IMR-90 (cell line): ENCODE measurements around the gene ATP2B1. TPM values are rescaled to one million over a fixed set of nuclear protein-coding genes. Genes with fewer than 3 reads are reported as not detected.

Experiments used
- ATAC-seq: fragments of 200-7000 bp; cut with Tn5 transposase; 2 replicates; pipeline ENCODE4 v1.9.1; 2020; ENCODE audit warnings: low read depth, mild to moderate bottlenecking, moderate library complexity
- BruUV-seq: library from RNA; stranded (reverse); fragments of 400-500 nt; replicated peaks from 2 replicates; lab custom pipeline; 2021; lab: Mats Ljungman, UMichigan
- CTCF ChIA-PET: fragments of 300-600 bp; formaldehyde crosslinking; extraction: SDS; loops from one replicate; lab custom pipeline; 2021; ENCODE audit warnings: antibody characterized with exemption; lab: Yijun Ruan, JAX
- POLR2A ChIA-PET: fragments of 300-600 bp; sonication (Branson Sonifier 250); formaldehyde crosslinking; loops from one replicate; lab custom pipeline; 2022; ENCODE audit warnings: antibody characterized with exemption; ENCODE audit not compliant: unreplicated experiment; lab: Charles Lee
- DNase-seq: peaks from one replicate; pipeline ENCODE4 v3.0.0; 2013
- H2AFZ ChIP-seq: replicated peaks from 2 replicates; pipeline ENCODE3; 2013; ENCODE audit warnings: low read length, mild to moderate bottlenecking; ENCODE audit not compliant: poor library complexity
- H2AK5ac ChIP-seq: 2 replicates; pipeline ENCODE4 v1.6.1; 2013; ENCODE audit warnings: low read depth, low read length, inconsistent platforms
- H2AK9ac ChIP-seq: replicated peaks from 2 replicates; pipeline ENCODE3; 2013; ENCODE audit warnings: mild to moderate bottlenecking, low read depth, low read length, moderate library complexity; ENCODE audit not compliant: poor library complexity
- H2BK120ac ChIP-seq: 2 replicates; pipeline ENCODE4 v1.6.1; 2013; ENCODE audit warnings: low read depth, low read length, inconsistent platforms
- H2BK15ac ChIP-seq: 3 replicates; pipeline ENCODE4 v1.6.1; 2013; ENCODE audit warnings: low read depth, low read length, inconsistent platforms
- H2BK20ac ChIP-seq: 2 replicates; pipeline ENCODE4 v1.6.1; 2013; ENCODE audit warnings: low read depth, mild to moderate bottlenecking, inconsistent platforms, low read length, moderate library complexity
- H2BK5ac ChIP-seq: 2 replicates; pipeline ENCODE4 v1.6.1; 2013; ENCODE audit warnings: mild to moderate bottlenecking, low read depth, low read length, inconsistent platforms; ENCODE audit not compliant: poor library complexity, severe bottlenecking
- H3K14ac ChIP-seq: replicated peaks from 2 replicates; pipeline ENCODE4 v1.6.1; 2013; ENCODE audit warnings: low read depth, low read length, inconsistent platforms
- H3K18ac ChIP-seq: 2 replicates; pipeline ENCODE4 v1.6.1; 2013; ENCODE audit warnings: low read depth, low read length, control low read depth
- H3K23ac ChIP-seq: 2 replicates; pipeline ENCODE4 v1.6.1; 2013; ENCODE audit warnings: low read depth, low read length, inconsistent platforms
- H3K27ac ChIP-seq: 2 replicates; pipeline ENCODE4 v1.5.1; 2013; ENCODE audit warnings: mild to moderate bottlenecking, control low read depth, low read length; ENCODE audit not compliant: insufficient read depth
- H3K27me3 ChIP-seq: 2 replicates; pipeline ENCODE4 v1.6.1; 2013; ENCODE audit warnings: low read length; ENCODE audit not compliant: control insufficient read depth, insufficient read depth
- H3K36me3 ChIP-seq: 2 replicates; pipeline ENCODE4 v1.6.1; 2013; ENCODE audit warnings: low read length, mixed read lengths; ENCODE audit not compliant: control insufficient read depth, insufficient read depth
- H3K4ac ChIP-seq: 2 replicates; pipeline ENCODE4 v1.6.1; 2013; ENCODE audit warnings: low read depth, low read length, inconsistent platforms
- H3K4me1 ChIP-seq: 2 replicates; pipeline ENCODE4 v1.6.1; 2013; ENCODE audit warnings: low read length, mixed read lengths; ENCODE audit not compliant: control insufficient read depth, insufficient read depth
- H3K4me2 ChIP-seq: 2 replicates; pipeline ENCODE4 v1.6.1; 2013; ENCODE audit warnings: low read depth, mild to moderate bottlenecking, control low read depth, low read length, moderate library complexity
- H3K4me3 ChIP-seq: 2 replicates; pipeline ENCODE4 v1.5.1; 2013; ENCODE audit warnings: low read depth, mild to moderate bottlenecking, control low read depth, low read length, moderate library complexity; ENCODE audit not compliant: insufficient read depth
- H3K56ac ChIP-seq: 2 replicates; pipeline ENCODE4 v1.6.1; 2013; ENCODE audit warnings: low read length, inconsistent platforms; ENCODE audit not compliant: insufficient read depth; ENCODE audit errors: extremely low read depth
- H3K79me1 ChIP-seq, 2 experiments: 2 replicates each; pipeline ENCODE4 v1.6.1; 2013; ENCODE audit warnings: low read length in 2 of 2, inconsistent platforms in 1 of 2, low read depth in 1 of 2
- H3K9ac ChIP-seq: 2 replicates; pipeline ENCODE4 v1.6.1; 2013; ENCODE audit warnings: low read depth, low read length, control low read depth
- H3K9me1 ChIP-seq: 2 replicates; pipeline ENCODE4 v1.6.1; 2013; ENCODE audit warnings: low read length, inconsistent platforms; ENCODE audit not compliant: insufficient read depth
- H3K9me3 ChIP-seq: 2 replicates; pipeline ENCODE4 v1.6.1; 2013; ENCODE audit warnings: low read length; ENCODE audit not compliant: control insufficient read depth, insufficient read depth
- H4K20me1 ChIP-seq: 2 replicates; pipeline ENCODE4 v1.6.1; 2013; ENCODE audit warnings: low read length, inconsistent platforms; ENCODE audit not compliant: insufficient read depth
- H4K5ac ChIP-seq: 2 replicates; pipeline ENCODE4 v1.6.1; 2013; ENCODE audit warnings: mild to moderate bottlenecking, low read depth, low read length, control low read depth
- H4K8ac ChIP-seq, 2 experiments: 2 replicates each; pipeline ENCODE4 v1.6.1; 2013; ENCODE audit warnings: low read depth in 2 of 2, low read length in 2 of 2, control low read depth in 1 of 2, inconsistent platforms in 1 of 2
- H4K91ac ChIP-seq: 2 replicates; pipeline ENCODE4 v1.6.1; 2013; ENCODE audit warnings: low read depth, low read length, inconsistent platforms; ENCODE audit not compliant: insufficient read depth
- RCOR1 ChIP-seq: IDR thresholded peaks from 2 replicates; pipeline ENCODE4 v1.6.1; 2012; ENCODE audit warnings: mild to moderate bottlenecking, low read length, improper control_type of control experiment; ENCODE audit not compliant: insufficient replicate concordance
- WGBS, 2 experiments: methylation state at CpG; one replicate each; pipeline versions ENCODE4 v1.1.5 to v1.1.7; 2013; ENCODE audit warnings: missing lambda C conversion rate in 2 of 2; ENCODE audit not compliant: insufficient read length in 1 of 2; ENCODE audit errors: extremely low coverage in 2 of 2; 5-methylcytosine and 5-hydroxymethylcytosine counted together
- dilution Hi-C: fragments of 300-500 bp; cut with HindIII; formaldehyde crosslinking; loops from one replicate; pipeline ENCODE4 v1.14.3; 2018; ENCODE audit warnings: low sequenced_read_pairs; ENCODE audit not compliant: unreplicated experiment
- in situ Hi-C: fragments of 300-500 bp; cut with MboI; formaldehyde crosslinking; loops from 3 replicates; pipeline ENCODE4 v1.14.3; 2019; ENCODE audit warnings: low sequenced_read_pairs, inconsistent platforms, mixed read lengths
- intact Hi-C: fragments of 100-400 bp; cut with micrococcal nuclease; formaldehyde crosslinking; loops from 2 replicates; pipeline ENCODE4 v1.10.0; 2022
- polyA plus RNA-seq, 3 experiments: library from polyadenylated mRNA; depleted of rRNA; stranded (reverse); fragments of >200 nt; gene quantifications; 2 replicates each; pipeline ENCODE4 v1.2.3, GENCODE V29; 2012; ENCODE audit warnings: low replicate concordance in 1 of 3
- total RNA-seq: library from RNA; depleted of rRNA; stranded (reverse); fragments of >200 nt; gene quantifications from 2 replicates; pipeline ENCODE4 v1.2.3, GENCODE V29; 2012
- TF ChIP-seq, protein P1 (sequence below): fragments of 150-350 bp; IDR thresholded peaks from 2 replicates; pipeline ENCODE4 v1.6.1; 2017; ENCODE audit warnings: mild to moderate bottlenecking, antibody characterized with exemption, low read length, low read depth

Gene ATP2B1
- total and polyA plus RNA-seq, 2 of the 4 experiments (the other 2 are of a cell fraction), result 9.9 to 32.6 TPM

DNA sequence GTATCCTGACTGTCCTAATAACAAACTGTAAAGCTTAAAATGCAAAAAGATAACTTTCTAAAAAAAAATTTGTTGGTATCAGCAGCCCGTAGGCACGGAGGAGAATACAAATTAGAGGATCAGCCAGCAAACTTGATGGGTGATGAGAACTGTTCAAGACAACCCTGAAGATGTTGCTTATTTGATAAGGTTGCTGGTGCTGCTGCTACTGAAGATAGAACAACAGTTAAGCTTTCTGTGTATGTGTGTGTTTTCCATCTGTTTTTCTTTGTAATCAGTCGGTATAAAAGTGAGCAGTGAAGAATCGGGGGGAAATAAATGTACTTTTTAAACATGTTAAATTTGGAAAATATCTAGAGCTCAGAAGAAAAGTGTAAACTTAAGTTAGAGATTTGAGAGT, 115.4 kb downstream of the ATP2B1 start:
- Histone ChIP-seq H3K9me3 (no peaks in the 10 kb centered on the region), H3K14ac (peak overlapping the region; percentile 49; the same call in 1 of the 2 replicates), H3K27ac (no peak overlapping the region), H3K23ac (peak overlapping the region; percentile 35; the same call in 1 of the 2 replicates), H3K56ac (no peak overlapping the region), H3K79me1 (peaks cover 10 to 18% of the 10 kb centered on the region in 2 experiments; a peak in 3 of 4 replicates), H3K36me3 (peaks cover 7% of the 10 kb centered on the region), H3K9me1 (no peaks in the 10 kb centered on the region; the same call in 1 of the 2 replicates), H3K4me1 (no peaks in the 10 kb centered on the region; the same call in 1 of the 2 replicates), H3K4ac (no peak overlapping the region), H3K4me3 (no peak overlapping the region), H4K5ac (no peak overlapping the region), H2AFZ (no peak overlapping the region), H4K8ac (no peak overlapping the region), H3K18ac (no peak overlapping the region), H3K4me2 (no peak overlapping the region), H2BK20ac (no peak overlapping the region), H3K27me3 (no peaks in the 10 kb centered on the region), H2AK9ac (no peak overlapping the region), H4K20me1 (no peaks in the 10 kb centered on the region), H4K91ac (no peak overlapping the region), H2AK5ac (peak overlapping the region; percentile 27; the same call in 1 of the 2 replicates), H2BK5ac (no peak overlapping the region), H3K9ac (no peak overlapping the region), H2BK15ac (no peak overlapping the region; the same call in 2 of the 3 replicates), H2BK120ac (no peak overlapping the region)
- ChIA-PET POLR2A (no interaction called here), CTCF (no interaction called here)
- in situ Hi-C loops, result no loop called here
- ATAC-seq (no peak), DNase-seq (no peak)
- intact Hi-C loops, result no loop called here
- 60% methylated on average over 2 of the region's 4 CpGs; no CpG with 5 or more reads in 1 of the 2 experiments for WGBS, 2 experiments
- dilution Hi-C loops, result no loop called here
- no TSS peak for BruUV-seq
- TF ChIP-seq RCOR1, result no peak
- TF ChIP-seq, protein P1, sequence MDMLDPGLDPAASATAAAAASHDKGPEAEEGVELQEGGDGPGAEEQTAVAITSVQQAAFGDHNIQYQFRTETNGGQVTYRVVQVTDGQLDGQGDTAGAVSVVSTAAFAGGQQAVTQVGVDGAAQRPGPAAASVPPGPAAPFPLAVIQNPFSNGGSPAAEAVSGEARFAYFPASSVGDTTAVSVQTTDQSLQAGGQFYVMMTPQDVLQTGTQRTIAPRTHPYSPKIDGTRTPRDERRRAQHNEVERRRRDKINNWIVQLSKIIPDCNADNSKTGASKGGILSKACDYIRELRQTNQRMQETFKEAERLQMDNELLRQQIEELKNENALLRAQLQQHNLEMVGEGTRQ, result no peak
